ENCODE measurements around the gene SLC22A14.
"Not testable (repeated sequence)": the region's sequence is repeated elsewhere in the genome, so short reads cannot be mapped to it uniquely, and the experiment has no call there.

SLC22A14 gene

GRCh38 chr3:38275658-38276057 is 6.4 kb upstream of the SLC22A14 start:
- no peak overlapping the region for H3K4me3 ChIP-seq (ENCODE audit: low read depth, low read length)
- no peak for DNase-seq (ENCODE audit: low read depth)
- no peak for TF ChIP-seq CTCF (IDR thresholded peaks at IDR 0.05; ENCODE audit: low read depth, low read length, missing control alignments)
- in situ Hi-C loops (cut with HindIII; ENCODE audit: low sequenced_read_pairs), result no loop called here

- in situ Hi-C loops (cut with HindIII; ENCODE audit: low sequenced_read_pairs), result no loop called here
- DNase-seq (ENCODE audit: low read depth), result no peak
- no peak for TF ChIP-seq CTCF (IDR thresholded peaks at IDR 0.05; ENCODE audit: low read depth, low read length, missing control alignments)
These were observed 5.8 kb upstream of the SLC22A14 start for GRCh38 chr3:38276081-38276916.

GRCh38 chr3:38276917-38277630 is 5.0 kb upstream of the SLC22A14 start:
- H3K4me3 ChIP-seq (ENCODE audit: low read depth, low read length), result no peak overlapping the region
- no peak for TF ChIP-seq CTCF (IDR thresholded peaks at IDR 0.05; ENCODE audit: low read depth, low read length, missing control alignments)
- DNase-seq (ENCODE audit: low read depth), result no peak
- in situ Hi-C loops (cut with HindIII; ENCODE audit: low sequenced_read_pairs), result no loop called here

More at GRCh38 chr3:38276081-38276916, 5.8 kb upstream of the SLC22A14 start:
- H3K4me3 ChIP-seq (ENCODE audit: low read depth, low read length), result no peak overlapping the region

- in situ Hi-C loops (cut with HindIII; ENCODE audit: low sequenced_read_pairs), result no loop called here
- H3K4me3 ChIP-seq (ENCODE audit: low read depth, low read length), result no peak overlapping the region
- no peak for DNase-seq (ENCODE audit: low read depth)
- TF ChIP-seq CTCF (IDR thresholded peaks at IDR 0.05; ENCODE audit: low read depth, low read length, missing control alignments), result no peak
These were observed 3.3 kb upstream of the SLC22A14 start for GRCh38 chr3:38278841-38279240.

GRCh38 chr3:38283810-38284755 is 2.0 kb downstream of the SLC22A14 start:
- no peak for TF ChIP-seq CTCF (IDR thresholded peaks at IDR 0.05; ENCODE audit: low read depth, low read length, missing control alignments)
- DNase-seq (ENCODE audit: low read depth), result peak; percentile 59
- H3K4me3 ChIP-seq (ENCODE audit: low read depth, low read length), result no peak overlapping the region
- in situ Hi-C loops (cut with HindIII; ENCODE audit: low sequenced_read_pairs), result no loop called here

- DNase-seq (ENCODE audit: low read depth), result no peak
- H3K4me3 ChIP-seq (ENCODE audit: low read depth, low read length), result no peak overlapping the region
- in situ Hi-C loops (cut with HindIII; ENCODE audit: low sequenced_read_pairs), result no loop called here
- TF ChIP-seq CTCF (IDR thresholded peaks at IDR 0.05; ENCODE audit: low read depth, low read length, missing control alignments), result no peak
These were observed 2.7 kb downstream of the SLC22A14 start for GRCh38 chr3:38284756-38285150.

- DNase-seq (ENCODE audit: low read depth); in situ Hi-C loops (cut with HindIII; ENCODE audit: low sequenced_read_pairs); H3K4me3 ChIP-seq (ENCODE audit: low read depth, low read length): not testable (repeated sequence)
These were observed 7.5 kb downstream of the SLC22A14 start for GRCh38 chr3:38289286-38290217.

- in situ Hi-C loops (cut with HindIII; ENCODE audit: low sequenced_read_pairs); H3K4me3 ChIP-seq (ENCODE audit: low read depth, low read length); DNase-seq (ENCODE audit: low read depth): not testable (repeated sequence)
These were observed 15.0 kb downstream of the SLC22A14 start for GRCh38 chr3:38297053-38297452.

Measured in astrocyte of the cerebellum (primary cell).